GM18861 (cell line): ENCODE results near the gene ARMS2.

Source experiments
- ATAC-seq: cut with Tn5 transposase; IDR thresholded peaks from one replicate; pipeline ENCODE4 v1.9.1; 2021; ENCODE audit not compliant: unreplicated experiment

ARMS2 gene

DNA sequence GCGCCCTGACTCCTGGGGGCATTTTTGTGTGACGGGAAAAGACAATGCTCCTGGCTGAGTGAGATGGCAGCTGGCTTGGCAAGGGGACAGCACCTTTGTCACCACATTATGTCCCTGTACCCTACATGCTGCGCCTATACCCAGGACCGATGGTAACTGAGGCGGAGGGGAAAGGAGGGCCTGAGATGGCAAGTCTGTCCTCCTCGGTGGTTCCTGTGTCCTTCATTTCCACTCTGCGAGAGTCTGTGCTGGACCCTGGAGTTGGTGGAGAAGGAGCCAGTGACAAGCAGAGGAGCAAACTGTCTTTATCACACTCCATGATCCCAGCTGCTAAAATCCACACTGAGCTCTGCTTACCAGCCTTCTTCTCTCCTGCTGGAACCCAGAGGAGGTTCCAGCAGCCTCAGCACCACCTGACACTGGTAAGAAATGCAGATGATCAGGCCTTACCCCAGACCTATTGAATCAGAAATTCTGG lies at the start of gene ARMS2:
ARMS2 (plus strand) TSS at position 51 of the 478 bp plus-strand sequence; CDS start at position 126, 75 bp downstream.
- ATAC-seq, result no peak

GRCh38 chr10:122407375-122408125 lies 46.9 kb upstream of the ARMS2 start:
- no peak for ATAC-seq

DNA sequence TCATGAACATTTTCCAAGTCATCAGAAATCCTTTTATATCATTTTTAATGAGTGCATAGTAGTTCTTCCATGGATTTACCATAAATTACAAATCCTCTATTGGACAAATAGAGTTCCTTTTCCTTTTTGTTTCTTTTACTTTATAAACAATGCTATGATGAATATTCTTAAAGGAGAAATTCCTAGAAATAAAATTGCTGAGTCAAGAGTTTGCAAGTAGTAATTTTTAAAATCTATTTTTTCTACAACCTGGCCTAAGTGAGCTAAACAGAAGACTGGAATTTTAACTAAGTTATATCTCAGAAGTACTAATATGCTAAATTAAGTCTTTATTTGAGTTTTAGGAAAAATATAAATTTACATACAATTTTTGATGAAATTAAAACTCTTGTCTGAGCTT lies 41.1 kb upstream of the ARMS2 start:
- no peak for ATAC-seq

DNA sequence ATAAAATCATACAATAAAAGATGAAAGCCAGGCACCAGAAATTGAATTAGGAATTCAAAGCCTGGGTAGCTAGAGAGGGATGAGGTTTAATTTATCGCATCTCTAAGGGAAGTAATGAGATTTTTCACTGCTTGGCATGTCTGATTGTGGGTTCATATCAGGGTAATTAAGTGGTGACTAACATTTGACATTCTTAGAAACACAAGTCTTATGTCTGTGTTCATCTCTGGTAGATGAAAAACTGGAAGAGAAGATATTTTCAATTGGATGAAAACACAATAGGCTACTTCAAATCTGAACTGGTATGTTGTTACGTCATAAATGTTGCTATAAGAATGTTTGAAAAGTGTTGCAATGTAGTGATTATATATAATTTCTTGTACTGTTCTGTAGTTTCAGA lies 36.8 kb upstream of the ARMS2 start:
- no peak for ATAC-seq

GRCh38 chr10:122419016-122419415 lies 35.4 kb upstream of the ARMS2 start:
- ATAC-seq, result no peak

- no peak for ATAC-seq
Measured at GRCh38 chr10:122419876-122420623, 34.4 kb upstream of the ARMS2 start.

- ATAC-seq, result no peak
Measured at GRCh38 chr10:122420624-122421007, 33.8 kb upstream of the ARMS2 start.

DNA sequence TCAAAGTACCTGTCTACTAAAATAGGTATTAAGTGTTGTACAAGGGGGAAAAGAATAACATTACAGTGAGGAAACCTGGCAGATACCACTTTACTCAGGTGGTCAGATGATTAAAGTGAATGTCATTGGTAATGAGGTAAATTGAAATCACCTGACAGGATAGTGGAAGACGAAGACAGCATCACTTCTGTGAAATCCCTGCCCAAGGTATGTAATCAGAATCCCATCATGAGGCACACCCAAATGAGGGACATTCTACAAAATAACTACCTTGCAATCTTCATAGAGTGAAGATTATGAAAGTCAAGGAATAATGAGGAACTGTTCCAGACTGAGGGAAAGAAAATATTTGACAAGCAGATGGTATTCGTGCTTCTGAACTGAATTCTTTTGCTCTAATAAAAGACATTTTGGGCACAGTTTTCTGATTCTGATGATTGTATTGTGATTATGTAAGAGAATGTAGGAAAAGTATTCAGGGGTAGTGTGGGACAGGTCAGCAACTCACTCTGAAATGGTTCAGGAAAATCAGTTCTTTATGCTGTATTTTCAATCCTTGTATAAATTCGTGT lies 33.3 kb upstream of the ARMS2 start:
- no peak for ATAC-seq

DNA sequence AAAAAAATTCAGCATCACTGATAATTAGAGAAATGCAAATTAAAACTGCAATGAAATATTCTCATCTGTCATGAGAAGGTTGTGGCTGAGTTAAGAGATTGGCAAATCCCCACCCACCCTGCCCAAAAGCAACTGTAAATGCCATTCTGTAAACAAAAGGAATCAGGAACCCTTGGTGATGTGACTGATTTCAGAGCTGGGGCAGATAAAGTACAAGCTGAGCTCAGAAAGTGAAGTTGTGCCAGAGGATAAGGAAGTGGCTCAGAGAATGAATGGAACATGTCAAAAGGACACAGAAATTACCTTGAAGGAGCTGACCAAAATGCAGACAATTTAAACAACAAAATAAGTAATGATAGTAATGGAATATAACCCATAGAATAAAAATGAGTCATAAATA lies 32.7 kb upstream of the ARMS2 start:
- no peak for ATAC-seq

GRCh38 chr10:122422266-122422989 lies 32.0 kb upstream of the ARMS2 start:
- ATAC-seq, result no peak

GRCh38 chr10:122424059-122424458 lies 30.4 kb upstream of the ARMS2 start:
- ATAC-seq, result no peak

DNA sequence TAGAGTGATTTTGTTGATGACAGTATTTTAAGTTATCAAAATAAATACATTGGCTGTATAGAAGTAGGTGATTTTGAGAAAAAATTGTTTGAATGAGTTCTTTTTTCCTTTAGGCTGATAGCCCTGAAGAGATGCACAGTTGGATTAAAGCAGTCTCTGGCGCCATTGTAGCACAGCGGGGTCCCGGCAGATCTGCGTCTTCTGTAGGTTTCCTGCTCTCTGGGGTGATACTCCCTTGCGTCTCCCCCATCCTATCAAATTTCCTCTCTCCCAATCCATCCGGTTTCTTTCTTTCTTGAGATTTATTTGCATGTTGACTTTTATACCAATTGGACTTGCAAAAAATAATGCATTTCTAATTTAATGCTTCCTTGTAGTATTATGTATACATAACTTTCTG lies 27.6 kb upstream of the ARMS2 start:
- ATAC-seq, result no peak

- no peak for ATAC-seq
Measured at GRCh38 chr10:122427280-122427679, 27.2 kb upstream of the ARMS2 start.

DNA sequence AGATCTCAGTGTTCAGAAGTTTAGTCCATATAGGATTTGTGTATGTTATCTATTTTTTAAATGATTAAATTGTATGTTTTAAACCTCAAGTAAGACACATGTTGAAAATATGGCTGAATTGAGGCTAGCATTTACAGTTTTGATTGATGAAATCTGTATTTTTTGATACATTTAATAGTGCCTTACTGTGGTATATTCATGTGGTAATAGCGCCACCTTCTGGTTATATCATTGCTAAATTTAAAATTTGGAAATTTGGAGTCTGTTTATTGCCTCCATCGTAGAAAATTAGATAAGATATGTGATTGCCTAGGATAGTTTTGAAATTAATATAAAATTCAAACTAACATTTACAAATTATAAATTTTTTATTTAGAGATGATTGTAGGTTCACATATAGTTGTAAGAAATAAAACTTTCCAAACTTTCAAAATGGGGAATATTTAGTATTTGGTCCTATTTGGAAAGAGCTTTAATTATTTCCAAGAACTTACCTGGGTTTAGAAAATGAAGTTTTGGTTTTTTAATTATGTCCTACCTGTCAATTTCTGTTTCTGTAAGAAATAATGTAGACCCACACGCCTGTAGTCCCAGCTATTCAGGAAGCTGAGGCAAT lies 19.1 kb upstream of the ARMS2 start:
- no peak for ATAC-seq

DNA sequence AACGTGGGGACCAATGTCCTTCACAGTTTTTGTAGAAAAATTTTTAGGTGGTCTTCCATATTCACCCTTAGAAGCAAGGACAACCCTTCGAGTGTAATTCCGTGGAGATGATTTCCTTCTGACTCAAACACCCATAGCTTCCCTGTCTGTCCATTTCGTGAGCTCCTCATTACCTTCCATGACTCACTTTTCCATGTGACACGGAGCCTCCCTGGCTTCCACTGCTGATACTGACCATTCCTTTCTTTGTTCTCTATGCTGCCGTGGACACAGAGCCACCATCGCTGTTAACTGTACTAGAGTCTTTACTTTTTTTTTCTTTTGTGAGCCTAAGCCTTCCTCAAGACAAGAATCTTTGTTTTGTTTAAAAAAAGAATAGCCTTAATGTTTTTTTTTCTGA lies 12.5 kb upstream of the ARMS2 start:
- ATAC-seq, result no peak

GRCh38 chr10:122445469-122445868 lies 9.0 kb upstream of the ARMS2 start:
- no peak for ATAC-seq

GRCh38 chr10:122445904-122446303 lies 8.5 kb upstream of the ARMS2 start:
- no peak for ATAC-seq

GRCh38 chr10:122446668-122447423 lies 7.6 kb upstream of the ARMS2 start:
- no peak for ATAC-seq

GRCh38 chr10:122448600-122448999 lies 5.9 kb upstream of the ARMS2 start:
- no peak for ATAC-seq

- no peak for ATAC-seq
Measured at GRCh38 chr10:122449153-122449552, 5.3 kb upstream of the ARMS2 start.
